GM18508 (cell line): ENCODE results near the gene RXRA.
"Not testable (repeated sequence)": the region's sequence is repeated elsewhere in the genome, so short reads cannot be mapped to it uniquely, and the experiment has no call there.

Experiments used
- ATAC-seq: cut with Tn5 transposase; IDR thresholded peaks from one replicate; pipeline ENCODE4 v1.9.1; 2021; ENCODE audit warnings: moderate number of reproducible peaks; ENCODE audit not compliant: insufficient read depth, unreplicated experiment

RXRA gene

GRCh38 chr9:134306636-134307600 lies 19.3 kb upstream of the RXRA start:
- no peak for ATAC-seq

DNA sequence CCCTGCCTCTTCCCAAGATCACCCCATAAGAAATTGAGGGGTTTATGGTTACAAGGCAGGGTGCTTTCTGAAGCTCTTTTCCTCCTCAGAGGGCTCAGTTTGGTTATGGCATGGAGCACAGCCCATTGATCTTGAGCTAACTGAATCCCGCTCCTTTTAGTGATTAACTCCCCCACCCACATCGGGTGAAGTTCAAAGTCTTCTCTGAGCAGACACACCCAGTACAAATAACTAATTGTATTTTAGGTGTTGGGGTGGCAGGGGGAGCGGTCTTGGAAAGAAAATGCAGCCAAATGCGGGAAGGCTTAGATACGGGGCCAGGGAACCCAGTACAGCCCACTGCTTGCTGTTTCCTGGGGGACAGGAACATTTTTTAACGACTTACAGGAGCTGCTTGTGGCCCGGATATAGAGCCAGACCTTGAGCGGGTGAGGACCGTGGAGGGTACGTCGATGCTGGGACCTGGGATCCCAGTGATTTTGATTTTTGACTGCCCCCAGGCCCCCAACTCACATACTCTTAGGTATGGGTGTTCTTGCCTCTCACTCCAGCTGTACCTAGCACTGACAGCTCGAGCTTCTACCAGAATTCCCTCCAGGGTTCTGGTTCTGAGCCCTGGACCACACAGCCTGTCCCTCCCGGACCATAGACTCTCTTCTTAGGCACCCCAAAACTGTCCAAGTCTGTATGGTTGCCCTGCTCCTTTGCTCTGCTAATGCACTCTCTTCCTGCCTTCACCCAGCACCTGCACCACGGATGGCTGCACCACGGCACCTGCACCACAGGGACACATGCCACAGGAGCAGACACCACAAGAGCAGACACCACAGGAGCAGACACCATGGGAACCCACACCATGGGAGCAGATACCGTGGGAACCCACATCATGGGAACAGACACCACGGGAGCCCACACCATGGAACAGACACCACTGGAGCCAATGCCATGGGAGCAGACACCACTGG lies 18.3 kb upstream of the RXRA start:
- no peak for ATAC-seq

DNA sequence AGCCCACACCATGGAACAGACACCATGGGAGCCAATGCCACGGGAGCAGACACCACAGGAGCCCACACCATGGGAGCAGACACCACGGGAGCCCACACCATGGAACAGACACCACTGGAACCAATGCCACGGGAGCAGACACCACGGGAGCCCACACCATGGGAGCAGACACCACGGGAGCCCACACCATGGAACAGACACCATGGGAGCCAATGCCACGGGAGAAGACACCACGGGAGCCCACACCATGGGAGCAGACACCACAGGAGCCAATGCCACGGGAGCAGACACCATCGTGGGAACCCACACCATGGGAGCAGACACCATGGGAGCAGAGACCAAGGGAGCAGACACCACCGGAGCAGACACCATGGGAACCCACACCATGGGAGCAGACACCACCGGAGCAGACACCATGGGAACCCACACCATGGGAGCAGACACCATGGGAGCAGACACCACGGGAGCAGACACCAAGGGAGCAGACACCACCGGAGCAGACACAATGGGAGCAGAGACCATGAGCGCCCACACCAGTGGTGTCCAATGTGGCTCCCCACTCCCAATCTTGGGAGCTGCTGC lies 17.5 kb upstream of the RXRA start:
- ATAC-seq = not testable (repeated sequence)

DNA sequence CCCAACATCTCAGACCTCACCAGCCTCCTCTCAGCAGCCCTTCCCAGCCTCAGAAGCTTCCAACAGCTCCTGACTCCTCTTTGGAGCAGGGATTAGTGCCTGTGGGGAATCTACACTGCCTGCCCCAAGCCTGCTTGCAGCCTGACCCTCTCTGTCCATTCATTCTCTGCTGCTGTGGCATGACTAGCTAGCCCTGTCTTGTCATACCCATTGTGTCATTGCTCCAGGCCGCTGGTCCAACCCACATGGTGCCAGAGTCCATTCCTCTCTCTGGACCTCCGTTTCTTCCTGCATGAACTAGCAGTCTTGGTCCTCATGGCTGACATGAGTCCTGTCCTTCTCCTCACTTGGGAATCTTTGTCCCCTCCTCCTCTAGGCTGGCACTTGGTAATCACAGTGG lies 12.8 kb upstream of the RXRA start:
- ATAC-seq = no peak

DNA sequence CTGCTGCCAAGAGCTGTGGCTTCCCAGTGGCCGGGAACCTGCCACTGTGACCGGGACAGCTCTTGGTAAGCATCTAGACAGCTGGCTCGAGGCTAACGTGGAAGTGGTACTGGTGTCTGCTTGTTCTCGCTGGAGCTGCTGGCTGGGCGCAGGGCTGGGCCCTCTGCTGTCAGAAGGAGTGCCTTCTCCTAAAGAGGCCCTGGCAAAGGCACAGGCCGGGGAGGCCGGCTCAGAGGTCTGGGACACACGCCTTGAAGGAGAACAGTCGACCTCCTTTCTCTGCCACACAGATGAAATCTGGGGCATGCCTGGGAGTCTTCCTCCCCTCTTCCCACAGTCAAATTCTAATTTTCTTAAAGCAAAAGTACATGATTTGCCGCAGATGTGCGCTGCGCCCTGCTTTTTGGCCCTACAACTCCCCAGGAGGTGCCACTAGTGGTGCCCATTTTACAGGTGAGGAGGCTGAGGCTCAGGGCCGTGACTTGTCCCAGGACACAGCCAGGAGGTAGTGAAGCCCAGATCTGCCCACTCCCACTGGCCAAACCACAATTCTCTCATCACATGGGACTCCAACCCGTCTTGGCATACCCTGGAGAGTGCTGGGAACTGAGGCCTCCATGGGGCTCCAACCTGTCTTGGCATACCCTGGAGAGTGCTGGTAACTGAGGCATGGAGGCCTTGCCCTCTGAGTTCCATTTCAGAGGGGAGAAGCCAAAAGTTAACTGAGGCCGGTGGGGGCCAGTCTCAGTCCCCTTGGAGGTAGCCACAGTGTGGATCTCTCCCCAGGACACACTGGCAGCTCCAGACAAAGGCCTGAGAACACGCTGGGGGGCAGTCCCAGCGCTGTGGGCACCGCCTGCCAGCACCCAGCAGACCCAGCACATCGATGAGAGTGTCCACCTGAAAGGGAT lies 12.0 kb upstream of the RXRA start:
- ATAC-seq = no peak

DNA sequence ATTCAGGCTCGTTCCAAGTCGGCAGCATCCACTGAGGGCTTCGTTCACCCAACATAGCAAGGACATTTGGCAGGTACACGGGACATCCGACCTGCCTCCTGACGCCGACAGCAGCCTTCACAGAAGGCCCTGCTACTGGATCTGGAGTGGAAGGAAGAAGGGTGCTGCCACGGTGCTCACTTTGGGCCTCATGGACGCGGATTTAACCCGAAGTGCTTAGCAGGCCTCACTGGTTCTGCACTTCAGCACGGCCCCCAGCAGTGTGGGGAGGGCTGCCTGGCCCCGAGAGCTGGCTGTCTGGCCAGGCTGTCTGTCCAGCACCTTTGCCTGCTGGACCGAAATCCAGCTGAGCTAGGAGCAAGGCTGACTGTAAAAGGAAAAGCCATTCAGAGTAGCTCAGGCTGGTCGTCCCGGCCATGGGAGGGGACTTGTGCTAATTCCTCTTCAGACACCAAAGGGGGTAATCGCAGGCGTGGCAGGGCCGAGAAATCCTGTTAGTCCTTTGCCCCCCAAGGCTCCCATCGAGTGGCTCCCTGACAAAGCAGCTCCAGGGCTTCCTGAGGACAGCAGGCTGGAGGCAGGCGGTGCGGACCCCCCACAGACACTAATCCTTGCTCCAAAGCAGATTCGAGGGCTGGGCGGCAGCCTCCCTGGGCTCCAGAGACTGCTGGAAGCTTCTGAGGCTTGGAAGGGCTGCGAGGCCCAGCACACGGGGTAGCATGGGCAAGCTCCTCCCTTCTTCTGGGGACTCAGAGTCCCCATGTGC lies 11.1 kb upstream of the RXRA start:
- no peak for ATAC-seq

DNA sequence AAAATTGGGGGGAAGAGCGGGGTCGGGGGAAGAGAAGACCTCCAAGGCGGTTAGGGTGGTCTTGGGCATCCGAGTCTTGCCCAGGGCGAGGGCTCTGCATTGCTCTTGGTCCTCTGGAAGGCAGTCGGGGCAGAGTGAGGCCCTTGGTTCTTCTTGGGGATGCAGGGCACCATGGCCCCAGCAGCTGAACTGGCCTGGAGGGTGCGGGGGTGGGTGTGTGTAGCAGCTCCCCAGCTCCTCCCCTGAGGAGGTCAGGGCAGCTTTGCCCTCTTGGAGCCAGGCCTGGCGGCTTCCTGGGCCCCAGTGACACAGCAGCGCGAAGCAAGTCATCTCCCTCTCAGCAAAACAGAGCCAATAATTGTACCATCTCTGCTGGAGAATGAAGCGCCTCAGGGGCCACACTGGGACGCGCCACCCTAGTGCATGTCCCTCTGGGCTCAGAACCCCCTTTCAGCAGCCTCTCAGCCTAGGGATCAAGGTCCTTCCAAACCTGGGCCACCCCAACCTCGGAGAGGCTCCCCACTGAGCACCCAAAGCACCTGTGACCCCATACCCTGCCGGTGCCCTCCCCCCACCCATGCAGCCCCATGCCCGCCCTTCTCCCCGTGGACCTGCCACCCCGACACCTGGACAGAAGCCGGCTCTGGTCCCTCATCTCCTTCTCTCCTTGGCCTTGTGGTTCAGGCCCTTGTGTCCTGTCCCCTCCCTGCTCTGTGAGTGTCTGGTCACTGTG lies 10.4 kb upstream of the RXRA start:
- no peak for ATAC-seq

DNA sequence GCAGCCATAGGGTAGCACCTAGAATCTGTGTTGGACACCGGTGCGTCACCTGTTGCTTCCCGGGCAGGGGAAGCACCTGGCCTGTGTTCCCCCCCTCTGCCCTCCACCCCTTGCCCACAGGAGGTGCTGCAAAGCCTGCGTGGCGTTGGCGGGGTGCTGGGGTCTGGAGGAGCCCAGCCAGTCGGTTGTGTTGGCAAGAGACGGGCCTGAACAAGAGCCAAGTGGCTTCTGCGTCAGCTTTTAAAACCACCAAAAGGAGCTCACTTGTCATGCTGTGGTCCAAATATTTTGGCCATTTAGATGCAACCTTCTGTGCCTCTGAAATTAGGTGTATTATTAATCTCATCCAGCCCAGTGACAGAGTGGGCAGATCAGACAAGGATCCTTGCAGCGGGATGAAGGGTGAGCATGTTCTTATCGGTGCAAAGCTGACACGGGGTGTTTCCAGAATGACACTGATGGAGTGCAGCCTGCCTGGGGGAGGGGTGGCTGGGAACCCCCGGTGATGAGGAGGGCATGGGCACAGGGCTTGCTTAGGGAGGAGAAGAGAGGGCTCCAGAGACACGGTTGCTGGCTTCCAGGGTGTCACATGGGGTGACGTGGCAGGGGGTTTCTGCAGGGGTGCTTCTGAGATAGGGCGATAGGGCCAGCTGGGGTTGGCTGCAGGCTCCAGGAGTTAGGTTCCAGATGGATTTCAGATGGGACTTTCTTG lies 9.7 kb upstream of the RXRA start:
- ATAC-seq = no peak

DNA sequence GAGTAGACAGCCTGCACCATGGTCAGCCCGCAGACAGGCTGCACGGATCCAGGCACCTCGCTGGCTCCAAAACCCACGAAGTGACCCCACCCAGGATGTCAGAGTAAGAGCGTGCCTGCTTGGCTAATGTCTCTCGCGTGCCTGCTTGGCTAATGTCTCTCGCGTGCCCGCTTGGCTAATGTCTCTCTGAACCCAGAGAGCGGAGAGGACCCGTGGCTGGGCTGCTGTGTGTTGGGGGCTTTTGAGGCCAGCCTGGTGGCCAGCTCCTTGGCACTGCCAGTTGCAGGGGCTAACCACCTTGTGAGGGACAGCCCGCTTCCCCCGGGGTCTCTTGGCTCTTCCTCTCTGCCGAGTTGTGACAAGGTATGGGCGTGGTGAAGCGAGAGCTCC lies 8.9 kb upstream of the RXRA start:
- ATAC-seq = no peak

DNA sequence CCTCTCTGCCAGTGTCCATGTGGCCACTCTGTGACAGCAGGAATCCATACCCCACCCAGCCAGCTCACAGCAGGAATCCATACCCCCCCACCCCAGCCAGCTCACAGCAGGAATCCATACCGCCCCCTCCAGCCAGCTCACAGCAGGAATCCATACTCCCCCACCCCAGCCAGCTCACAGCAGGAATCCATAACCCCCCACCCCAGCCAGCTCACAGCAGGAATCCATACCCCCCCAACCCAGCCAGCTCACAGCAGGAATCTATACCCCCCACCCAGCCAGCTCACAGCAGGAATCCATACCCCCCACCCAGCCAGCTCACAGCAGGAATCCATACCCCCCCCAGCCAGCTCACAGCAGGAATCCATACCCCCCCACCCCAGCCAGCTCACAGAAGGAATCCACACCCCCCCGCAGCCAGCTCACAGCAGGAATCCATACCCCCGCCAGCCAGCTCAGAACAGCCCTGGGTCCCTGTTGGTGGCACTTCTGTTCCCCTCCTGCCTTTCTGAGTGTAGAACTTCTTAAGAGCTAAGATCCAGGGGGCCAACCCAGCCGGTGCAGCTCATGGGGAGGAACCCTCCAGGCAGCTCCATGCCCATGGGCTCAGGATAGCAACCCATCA lies 8.4 kb upstream of the RXRA start:
- no peak for ATAC-seq

- ATAC-seq = no peak
These were observed 7.8 kb upstream of the RXRA start for GRCh38 chr9:134318481-134318891.

DNA sequence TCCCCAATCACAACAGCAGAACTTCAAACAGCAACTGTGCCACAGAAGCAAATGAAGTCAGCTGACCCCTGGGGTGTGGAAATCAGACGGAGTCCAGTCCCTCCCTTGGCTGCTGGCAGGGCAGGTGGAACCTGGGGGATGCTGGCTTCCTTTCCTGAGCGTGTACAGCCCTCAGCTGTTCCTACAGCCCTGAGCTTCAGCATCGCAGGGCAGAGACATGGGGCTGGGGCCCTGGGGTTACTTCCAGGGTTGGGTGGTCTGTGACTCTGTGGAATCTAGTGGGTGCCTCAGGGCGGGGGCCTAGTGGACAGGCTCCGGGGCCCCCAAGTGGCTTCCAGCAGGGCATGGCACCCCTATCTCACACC lies 7.3 kb upstream of the RXRA start:
- no peak for ATAC-seq

DNA sequence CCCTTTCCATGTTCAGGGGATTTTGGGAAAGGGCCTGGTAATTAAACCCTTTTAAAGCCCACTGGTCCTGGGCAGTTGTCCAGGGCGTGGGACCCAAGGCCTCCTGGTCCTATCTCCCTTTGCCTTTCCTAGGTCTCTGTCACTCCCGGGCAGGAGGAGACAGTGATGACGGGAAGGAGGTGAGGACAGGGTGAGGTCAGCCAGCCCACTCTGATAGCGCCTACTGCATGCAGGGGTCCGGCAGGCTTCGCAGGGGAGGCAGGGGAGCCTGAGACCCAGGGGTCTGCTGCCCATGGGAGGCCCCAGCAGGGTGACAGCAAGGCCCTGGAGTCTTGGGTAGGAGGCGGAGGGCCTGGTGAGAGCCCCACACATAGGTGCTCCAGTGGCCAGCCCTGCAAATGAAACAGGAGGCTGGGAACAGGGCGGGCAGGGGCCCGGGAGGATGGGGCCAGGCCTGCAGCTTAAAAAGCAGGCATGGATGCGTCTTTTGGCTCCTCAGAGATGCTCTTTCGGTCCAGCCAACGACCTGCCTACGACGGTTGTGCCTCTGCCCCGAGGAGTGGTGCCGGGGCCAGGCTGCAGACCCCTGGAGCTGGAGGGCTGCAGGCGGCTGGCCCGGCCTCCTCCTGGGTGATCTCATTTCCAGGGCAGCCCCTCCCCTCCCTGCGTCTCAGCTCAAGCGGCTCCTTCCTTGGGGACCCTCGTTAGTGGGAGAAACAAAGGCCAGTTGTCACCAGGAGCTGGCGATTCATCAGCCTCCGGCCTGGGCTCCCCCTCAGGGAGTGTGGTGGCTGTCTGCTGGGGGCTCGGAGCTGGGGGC lies 6.7 kb upstream of the RXRA start:
- no peak for ATAC-seq

GRCh38 chr9:134320126-134320867 lies 6.0 kb upstream of the RXRA start:
- ATAC-seq = no peak

- no peak for ATAC-seq
These were observed 5.3 kb upstream of the RXRA start for GRCh38 chr9:134320868-134321471.
